GM18951 (cell line): ENCODE results near the gene CHAF1B.

Source experiments
- POLR2A ChIP-seq: IDR thresholded peaks from 4 replicates; pipeline ENCODE4 v1.6.1; 2011; ENCODE audit warnings: mild to moderate bottlenecking; ENCODE audit not compliant: insufficient read length, insufficient read depth; ENCODE audit errors: extremely low read depth
- in situ Hi-C: fragments of 300-500 bp; cut with MboI; formaldehyde crosslinking; loops from one replicate; pipeline ENCODE4 v1.12.0; 2022; ENCODE audit warnings: low sequenced_read_pairs, mixed read lengths, inconsistent platforms; ENCODE audit not compliant: unreplicated experiment

CHAF1B gene

GRCh38 chr21:36451506-36451905, 66.3 kb downstream of the CHAF1B start:
- no peak for TF ChIP-seq POLR2A
- in situ Hi-C loops: no loop called here

GRCh38 chr21:36452281-36452825, 67.2 kb downstream of the CHAF1B start:
- TF ChIP-seq POLR2A: no peak
- in situ Hi-C loops: no loop called here

GRCh38 chr21:36454093-36454531, 68.9 kb downstream of the CHAF1B start:
- in situ Hi-C loops: no loop called here
- no peak for TF ChIP-seq POLR2A

GRCh38 chr21:36454706-36455105, 69.5 kb downstream of the CHAF1B start:
- TF ChIP-seq POLR2A: no peak
- in situ Hi-C loops: no loop called here

- in situ Hi-C loops: no loop called here
- no peak for TF ChIP-seq POLR2A
Observed at GRCh38 chr21:36456729-36457414, 71.7 kb downstream of the CHAF1B start.

GRCh38 chr21:36459098-36459497, 73.9 kb downstream of the CHAF1B start:
- TF ChIP-seq POLR2A: no peak
- in situ Hi-C loops: no loop called here

GRCh38 chr21:36460866-36461265, 75.7 kb downstream of the CHAF1B start:
- TF ChIP-seq POLR2A: no peak
- in situ Hi-C loops: no loop called here

GRCh38 chr21:36461277-36461917, 76.2 kb downstream of the CHAF1B start:
- in situ Hi-C loops: no loop called here
- no peak for TF ChIP-seq POLR2A

GRCh38 chr21:36461918-36462486, 76.8 kb downstream of the CHAF1B start:
- in situ Hi-C loops: no loop called here
- no peak for TF ChIP-seq POLR2A

- in situ Hi-C loops: no loop called here
- TF ChIP-seq POLR2A: no peak
Observed at GRCh38 chr21:36463204-36463603, 78.0 kb downstream of the CHAF1B start.

GRCh38 chr21:36463991-36464390, 78.8 kb downstream of the CHAF1B start:
- in situ Hi-C loops: no loop called here
- no peak for TF ChIP-seq POLR2A

GRCh38 chr21:36464590-36464989, 79.4 kb downstream of the CHAF1B start:
- in situ Hi-C loops: no loop called here
- TF ChIP-seq POLR2A: no peak

- no peak for TF ChIP-seq POLR2A
- in situ Hi-C loops: no loop called here
Observed at GRCh38 chr21:36465478-36465877, 80.3 kb downstream of the CHAF1B start.
